HG02870 (cell line): ENCODE results near the gene CCN2.
"Not testable (repeated sequence)": the region's sequence is repeated elsewhere in the genome, so short reads cannot be mapped to it uniquely, and the experiment has no call there.

Source experiments
- ATAC-seq: cut with Tn5 transposase; IDR thresholded peaks from one replicate; pipeline ENCODE4 v1.9.1; 2021; ENCODE audit warnings: mild to moderate bottlenecking, moderate library complexity; ENCODE audit not compliant: unreplicated experiment

CCN2 gene

DNA sequence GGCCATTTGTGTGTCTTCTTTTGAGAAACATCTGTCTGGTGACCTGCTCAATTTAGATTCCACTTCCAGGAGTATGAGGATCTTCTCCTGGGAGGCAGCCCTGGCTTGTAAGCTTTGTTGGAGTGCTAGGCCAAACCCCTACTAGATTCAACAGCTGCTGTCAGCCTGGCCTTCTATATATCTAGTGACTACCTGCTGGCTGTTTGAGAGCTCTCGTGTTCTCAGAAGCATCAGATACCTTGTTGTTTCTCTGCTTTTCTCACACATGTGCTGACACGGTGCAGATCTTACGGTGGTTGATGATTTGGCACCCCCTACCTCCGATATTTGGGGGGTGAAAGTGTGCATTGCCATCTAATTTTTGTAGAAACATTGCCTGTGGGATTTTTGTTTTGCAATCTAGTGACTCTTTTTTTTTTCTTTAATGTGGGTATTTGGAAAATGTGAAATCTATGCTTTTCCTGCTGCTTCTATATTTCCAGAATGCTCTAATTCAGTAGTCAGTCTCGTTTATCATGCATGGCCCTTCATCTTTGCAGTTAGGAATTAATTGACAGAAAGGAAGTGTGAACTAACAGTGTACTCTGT lies 4.7 kb downstream of the CCN2 start:
- ATAC-seq, result no peak

DNA sequence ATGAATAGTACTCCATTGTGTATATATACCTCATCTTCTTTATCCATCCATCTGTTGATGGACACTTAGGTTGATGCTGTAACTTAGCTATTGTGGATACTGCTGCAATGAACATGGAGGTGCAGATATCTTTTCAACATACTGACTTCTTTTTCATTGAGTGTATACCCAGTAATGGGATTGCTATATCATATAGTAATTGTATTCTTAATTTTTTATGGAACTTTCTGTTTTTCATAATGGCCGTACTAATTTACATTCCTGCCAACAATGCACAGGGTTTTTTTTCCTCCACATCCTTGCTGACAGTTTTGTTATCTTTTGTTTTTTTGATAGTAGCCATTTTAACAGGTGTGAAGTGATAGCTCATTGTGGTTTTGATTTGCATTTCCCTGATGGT lies 5.2 kb downstream of the CCN2 start:
- no peak for ATAC-seq

GRCh38 chr6:131937703-131938631 lies 13.2 kb downstream of the CCN2 start:
- no peak for ATAC-seq

- no peak for ATAC-seq
Observed at GRCh38 chr6:131937226-131937625, 13.9 kb downstream of the CCN2 start.

GRCh38 chr6:131936156-131936555 lies 15.0 kb downstream of the CCN2 start:
- ATAC-seq, result no peak

GRCh38 chr6:131931063-131931750 lies 20.0 kb downstream of the CCN2 start:
- no peak for ATAC-seq

DNA sequence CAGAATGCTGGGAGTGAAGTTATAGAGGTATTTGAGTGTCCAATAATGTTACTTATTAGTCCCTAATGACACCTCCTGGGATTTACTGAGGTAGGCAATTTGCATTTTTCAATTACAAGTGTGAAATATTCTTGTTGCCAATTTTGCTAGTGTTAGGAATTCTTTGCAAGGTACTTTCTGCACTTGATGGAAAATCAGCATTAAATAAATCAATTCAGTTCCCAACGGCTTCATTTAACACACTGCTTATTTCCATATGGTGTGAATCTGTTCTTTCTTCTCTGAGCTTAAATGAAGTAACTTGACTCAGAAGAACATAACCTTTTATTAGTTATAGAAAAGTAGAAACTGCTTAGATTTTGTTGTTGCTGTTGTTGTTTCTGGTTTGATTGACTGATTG lies 21.2 kb downstream of the CCN2 start:
- no peak for ATAC-seq

DNA sequence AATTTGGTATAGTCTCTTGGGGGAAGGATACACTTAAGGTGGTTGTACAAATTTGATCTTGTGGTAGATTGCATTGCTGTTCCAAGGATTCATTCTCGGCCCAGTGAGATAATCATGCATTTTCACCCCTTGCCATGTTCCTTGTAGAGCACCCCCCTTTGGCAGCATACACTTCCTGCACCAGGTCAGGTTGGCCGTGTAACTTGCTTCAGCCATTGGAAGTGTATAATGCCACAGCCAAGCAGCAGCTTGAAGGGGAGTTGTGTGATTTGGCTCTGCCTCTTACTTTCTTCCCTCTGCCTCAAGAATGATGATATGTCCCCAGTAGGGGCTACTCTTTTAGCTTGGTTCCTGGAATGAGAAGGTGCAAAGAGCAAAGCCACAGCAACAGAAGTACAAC lies 21.9 kb downstream of the CCN2 start:
- ATAC-seq, result no peak

- no peak for ATAC-seq
Observed at GRCh38 chr6:131924881-131925474, 26.2 kb downstream of the CCN2 start.

DNA sequence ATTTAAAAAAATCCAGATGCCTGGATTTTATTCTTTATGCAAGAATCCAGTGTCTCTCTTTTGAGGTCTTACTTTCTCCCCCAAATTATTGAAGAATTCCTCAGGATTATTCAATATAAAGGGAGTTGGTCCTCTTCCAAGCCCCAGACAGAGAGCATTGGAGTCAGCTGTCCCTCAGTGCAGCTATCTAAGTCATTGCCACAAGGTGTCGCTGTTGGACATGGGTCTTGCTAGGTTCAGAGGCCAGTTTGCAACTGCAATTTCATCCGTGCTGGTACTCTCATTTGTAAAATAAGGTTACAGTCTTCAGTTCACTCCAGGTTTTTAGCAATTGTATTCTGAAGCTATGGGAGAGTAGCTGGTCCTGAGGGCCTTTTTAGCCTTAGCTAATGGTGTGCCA lies 27.8 kb downstream of the CCN2 start:
- no peak for ATAC-seq

DNA sequence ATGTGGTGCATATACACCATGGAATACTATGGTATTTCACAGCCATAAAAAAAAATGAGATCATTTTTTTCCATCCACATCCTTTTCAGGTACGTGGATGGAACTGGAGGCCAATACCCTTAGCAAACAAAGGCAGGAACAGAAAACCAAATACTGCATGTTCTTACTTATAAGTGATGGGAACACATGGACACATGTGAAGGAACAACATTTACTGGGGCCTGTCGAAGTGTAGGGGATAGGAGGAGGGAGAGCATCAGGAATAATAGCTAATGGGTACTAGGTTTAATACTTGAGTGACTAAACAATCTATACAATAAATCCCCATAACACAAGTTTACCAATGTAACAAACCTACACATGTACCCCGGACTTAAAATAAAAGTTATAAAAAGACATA lies 30.5 kb downstream of the CCN2 start:
- ATAC-seq, result no peak

DNA sequence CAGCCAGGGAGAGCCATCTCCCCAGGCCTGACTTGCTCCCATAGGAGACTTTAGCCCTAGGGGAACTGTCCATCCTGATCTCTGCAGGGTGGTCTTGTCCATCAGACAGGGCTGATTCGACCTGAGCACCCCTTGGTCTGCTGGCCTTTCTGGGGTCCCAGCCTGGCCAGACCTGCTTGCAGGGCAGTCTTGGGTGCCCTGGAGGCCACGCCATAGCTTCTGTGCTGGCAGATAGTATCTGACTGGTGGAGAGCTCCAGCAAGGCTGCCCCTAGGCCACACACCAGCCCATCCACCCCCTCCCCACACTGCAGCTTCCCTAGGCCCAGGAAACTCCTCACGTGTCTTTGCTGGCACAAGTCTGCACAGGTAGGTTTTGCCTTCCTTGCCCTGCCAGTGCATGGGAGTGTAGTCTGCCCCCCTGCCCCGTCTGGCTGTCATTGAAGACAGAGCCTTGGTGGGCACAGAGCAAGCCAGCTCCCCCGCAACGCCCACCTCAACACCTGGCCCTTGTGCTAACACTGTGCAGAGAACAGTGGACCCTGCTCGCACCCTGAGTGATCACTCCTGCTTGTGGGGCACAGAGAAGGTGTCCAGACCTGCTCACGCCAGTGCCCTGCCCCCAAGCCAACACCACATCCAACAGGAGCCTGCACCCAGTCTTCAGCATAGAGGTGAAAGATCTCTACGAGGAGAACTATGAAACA lies 32.4 kb downstream of the CCN2 start:
- no peak for ATAC-seq

DNA sequence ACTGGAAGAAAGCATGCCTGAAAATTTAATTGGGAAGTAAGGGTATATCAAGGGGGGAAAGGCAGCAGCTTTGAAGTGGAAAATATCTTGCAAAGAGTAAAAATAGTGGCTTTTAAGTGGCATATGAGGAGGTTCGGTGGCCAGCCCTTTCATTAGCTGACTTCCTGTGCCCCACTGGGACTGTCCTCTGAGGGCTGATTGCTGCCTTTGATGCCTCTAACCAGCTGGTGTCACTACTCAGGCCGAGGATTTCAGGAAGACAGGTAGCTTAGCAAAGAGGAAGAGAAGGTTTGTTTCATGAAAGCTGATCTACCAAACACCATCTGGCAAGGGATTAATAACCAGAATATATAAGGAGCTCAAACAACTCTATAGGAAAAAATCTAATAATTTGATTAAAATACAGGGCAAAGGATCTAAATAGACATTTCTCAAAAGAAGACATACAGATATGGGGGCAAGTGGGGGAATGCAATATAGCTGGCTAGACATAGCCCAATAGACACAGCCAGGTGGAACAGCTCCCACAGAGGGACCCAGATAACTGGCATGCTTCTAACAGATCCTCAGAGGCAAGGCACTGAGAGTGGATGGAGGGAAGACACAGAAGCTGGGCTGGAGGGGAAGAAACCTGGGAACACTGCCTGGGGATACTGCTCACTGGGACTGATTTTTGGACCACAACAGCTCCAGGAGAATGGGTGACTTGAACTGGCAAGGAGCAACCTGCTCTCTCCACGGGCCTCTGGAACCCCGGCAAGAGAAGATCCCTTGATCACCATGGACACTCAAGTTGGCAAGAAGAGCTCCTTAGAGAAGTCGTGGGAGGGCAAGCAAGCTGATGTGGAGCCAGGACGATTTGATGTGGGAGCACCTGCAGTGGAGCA lies 33.2 kb downstream of the CCN2 start:
- no peak for ATAC-seq

DNA sequence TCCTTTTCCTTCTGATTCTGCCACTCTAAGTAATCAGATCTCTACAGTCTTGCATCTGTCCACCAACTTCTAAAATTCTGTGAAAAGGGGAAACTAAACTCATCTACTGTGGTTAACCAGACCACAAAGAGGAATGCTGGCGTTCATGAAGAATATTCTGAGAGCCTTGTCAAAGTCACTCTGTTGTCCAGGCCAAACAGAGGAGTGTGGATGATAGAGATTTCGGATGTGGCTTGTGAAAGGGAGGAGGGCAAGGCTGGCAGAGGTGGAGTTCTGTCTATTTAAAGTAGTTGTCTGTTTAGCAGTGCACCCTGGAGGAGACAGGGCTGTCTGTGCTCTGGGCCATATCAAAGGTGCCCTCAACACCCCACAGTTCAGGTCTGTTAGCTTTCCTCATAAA lies 33.9 kb downstream of the CCN2 start:
- ATAC-seq, result no peak

- ATAC-seq, result no peak
Observed at GRCh38 chr6:131916847-131917246, 34.3 kb downstream of the CCN2 start.

DNA sequence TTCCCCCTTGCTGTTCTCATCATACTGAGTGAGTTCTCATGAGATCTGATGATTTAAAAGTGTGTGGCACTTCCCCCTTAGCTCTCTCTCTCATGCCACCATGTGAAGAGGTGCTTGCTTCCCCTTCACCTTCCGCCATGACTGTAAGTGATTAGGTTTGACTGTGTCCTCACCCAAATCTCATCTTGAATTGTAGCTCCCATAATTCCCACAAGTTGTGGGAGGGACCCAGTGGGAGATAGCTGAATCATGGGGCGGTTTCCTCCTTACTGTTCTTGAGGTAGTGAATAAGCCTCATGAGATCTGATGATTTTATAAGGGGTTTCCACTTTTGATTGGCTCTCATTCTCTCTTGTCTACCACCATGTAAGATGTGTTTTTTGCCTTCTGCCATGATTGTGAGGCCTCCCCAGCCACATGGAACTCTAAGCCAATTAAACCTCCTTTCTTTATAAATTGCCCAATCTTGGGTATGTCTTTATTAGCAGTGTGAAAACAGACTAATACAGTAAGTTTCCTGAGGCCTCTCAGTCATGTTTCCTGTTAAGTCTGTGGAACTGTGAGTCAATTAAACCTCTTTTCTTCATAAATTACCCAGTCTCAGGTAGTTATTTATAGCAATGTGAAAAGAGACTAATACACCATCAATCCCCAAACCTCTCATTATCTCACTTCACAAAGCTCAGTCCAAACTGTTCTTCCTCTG lies 34.9 kb downstream of the CCN2 start:
- not testable (repeated sequence) for ATAC-seq

- ATAC-seq, result peak; percentile 80
Observed at GRCh38 chr6:131914967-131915751, 36.0 kb downstream of the CCN2 start.

- no peak for ATAC-seq
Observed at GRCh38 chr6:131914234-131914633, 36.9 kb downstream of the CCN2 start.
